Cortex of kidney (tissue), 1 donor: Measurements from ENCODE around the gene ADCY5.
"Not testable (repeated sequence)": the region's sequence is repeated elsewhere in the genome, so short reads cannot be mapped to it uniquely, and the experiment has no call there.

ENCODE experiments used
- DNase-seq: peaks from one replicate; lab custom pipeline; 2025; lab: John Stamatoyannopoulos, UW

Gene ADCY5

DNA sequence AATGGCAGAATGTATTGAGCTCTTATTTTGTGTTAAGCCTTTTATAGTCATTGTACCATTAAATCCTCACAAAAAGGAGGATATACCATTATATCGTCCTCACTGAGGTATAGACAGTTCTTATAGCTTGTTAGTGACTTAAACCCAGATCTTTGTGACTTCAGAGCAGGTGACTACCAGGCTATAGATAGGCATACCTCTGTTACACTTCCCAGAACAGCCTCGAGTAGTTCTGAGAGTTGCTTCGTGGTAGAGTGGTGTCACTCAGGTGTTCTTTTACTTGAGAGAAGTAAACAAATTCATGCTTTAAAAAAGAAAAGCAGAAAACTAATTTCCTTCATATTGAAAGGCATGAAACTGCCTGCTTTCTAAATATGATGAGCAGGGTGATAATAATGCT is 187.2 kb downstream of the ADCY5 start:
- no peak for DNase-seq

DNA sequence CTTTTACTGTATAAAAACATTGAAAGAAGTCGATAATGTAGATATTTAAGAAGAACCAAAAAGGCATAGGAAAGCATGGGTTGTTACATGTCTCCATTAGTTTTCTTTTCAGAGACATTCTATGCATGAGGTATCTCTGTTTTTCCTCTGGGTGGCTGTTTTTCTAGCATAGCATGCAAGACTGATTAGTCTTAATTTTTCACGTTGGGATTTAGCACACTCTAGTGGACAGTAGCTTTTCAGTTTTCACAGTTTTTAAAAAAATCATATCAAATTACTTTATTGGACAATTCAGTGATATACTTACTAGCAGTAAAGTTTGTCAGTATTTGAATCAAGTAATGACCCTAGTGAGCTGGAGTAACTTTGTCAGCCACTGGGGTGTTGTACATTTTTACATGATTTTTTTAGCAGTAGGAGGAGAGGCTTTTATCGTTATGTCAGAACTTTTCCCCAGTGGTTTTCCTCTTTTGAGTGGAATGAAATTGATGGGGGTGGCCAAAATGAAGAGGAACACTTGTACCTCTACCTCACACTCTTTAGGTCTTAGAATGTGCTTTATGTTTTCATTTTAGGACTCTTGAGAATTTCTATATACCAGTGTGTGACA is 190.0 kb downstream of the ADCY5 start:
- no peak for DNase-seq

DNA sequence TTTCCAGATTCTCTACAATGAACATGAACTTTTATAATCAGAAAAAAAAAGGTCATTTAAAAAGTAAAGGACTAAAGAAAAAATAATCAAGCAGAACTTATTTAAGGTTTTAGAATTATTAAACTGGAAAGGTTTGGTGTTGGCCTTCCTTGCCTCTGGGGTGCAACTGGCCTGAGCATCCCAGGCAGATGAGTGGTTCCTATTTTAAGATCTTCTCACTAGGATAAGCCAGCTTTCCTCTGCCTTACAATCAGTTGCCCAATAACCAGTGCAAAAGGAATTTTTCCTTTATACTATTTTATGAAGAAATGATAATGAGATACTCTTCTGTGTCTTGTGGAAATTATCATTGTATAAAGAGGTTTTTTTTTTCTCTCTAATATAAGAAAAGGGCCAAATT is 190.5 kb downstream of the ADCY5 start:
- no peak for DNase-seq

DNA sequence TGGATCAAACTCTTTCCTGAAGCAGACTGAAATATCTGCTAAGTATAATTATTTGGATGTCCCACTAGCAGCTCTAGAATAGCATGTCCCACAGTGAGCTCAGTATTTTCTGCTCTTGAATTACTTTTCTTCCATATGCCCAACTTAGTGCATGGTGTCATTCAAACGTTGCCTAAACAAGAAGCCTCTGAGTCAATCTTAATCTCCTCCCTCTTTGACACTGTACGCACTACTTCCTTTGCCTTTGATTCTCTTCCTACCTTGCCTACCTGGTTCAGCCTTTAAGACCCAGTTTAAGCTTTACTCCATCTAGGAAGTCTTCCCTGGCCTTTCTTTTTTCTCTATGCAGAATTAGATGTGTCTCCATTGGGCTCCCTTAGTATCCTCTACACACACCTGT is 192.6 kb downstream of the ADCY5 start:
- DNase-seq: no peak

DNA sequence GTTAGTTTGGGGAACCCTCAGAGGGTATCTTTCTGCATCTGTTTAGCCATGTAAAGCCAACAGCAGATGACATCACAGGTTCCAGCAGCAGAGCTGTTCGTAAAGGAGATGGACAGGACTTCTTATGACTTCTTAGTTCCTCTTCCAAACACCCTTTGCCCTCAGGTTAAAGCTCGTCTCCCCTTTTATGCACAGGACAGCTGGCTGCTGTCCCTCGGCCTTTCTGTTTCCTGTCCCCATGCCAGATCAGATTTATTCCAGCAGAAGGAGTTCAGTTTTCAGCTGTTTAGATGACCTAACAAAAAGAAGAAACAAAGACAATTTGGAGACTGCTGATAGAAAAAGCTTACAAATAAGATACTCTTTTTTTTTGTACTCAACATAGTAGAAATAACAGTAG is 202.0 kb downstream of the ADCY5 start:
- DNase-seq: no peak

DNA sequence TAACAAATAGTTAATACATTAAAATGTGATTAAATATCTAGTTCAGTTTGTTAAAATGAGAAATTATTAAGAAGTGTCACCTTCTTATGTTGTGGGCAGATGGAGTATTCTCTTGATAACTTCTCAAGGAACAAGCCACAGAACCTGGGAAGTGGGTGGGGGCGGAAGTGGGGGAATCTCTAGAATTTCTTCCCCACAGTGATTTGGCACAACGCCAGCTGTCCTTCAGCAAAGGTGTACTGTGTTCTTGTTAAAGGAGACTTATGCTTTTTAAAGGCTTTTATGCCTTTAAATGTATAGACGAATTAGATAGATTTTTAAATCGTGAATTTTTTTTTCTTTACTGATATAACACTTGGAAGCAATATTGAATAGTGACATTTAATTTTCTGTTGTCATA is 204.8 kb downstream of the ADCY5 start:
- no peak for DNase-seq

DNA sequence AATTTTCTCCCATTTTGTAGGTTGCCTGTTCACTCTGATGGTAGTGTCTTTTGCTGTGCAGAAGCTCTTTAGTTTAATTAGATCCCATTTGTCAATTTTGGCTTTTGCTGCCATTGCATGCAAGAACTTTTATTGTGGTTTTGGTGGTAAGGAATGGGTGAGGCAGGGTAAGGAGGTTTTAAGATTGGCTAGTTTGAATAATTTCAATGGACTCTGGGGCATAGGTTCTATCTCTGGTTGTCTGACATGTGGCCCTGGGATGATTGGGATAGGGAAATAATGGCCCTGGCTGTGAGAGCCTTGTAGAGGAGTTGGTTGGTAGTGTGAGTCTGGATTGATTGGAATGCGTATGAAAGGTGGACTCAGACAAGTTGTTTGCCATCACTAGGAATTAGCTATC is 209.1 kb downstream of the ADCY5 start:
- no peak for DNase-seq

DNA sequence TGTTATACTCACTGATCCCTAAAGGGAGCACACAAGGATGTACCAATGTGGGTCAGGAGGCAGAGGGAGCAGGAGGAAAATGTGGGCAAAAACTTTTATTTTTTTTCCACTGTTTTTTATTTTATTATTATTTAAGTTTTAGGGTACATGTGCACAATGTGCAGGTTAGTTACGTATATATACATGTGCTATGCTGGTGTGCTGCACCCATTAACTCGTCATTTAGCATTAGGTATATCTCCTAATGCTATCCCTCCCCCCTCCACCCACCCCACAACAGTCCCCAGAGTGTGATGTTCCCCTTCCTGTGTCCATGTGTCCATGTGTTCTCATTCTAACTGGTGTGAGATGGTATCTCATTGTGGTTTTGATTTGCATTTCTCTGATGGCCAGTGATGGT is 209.7 kb downstream of the ADCY5 start:
- DNase-seq: not testable (repeated sequence)

DNA sequence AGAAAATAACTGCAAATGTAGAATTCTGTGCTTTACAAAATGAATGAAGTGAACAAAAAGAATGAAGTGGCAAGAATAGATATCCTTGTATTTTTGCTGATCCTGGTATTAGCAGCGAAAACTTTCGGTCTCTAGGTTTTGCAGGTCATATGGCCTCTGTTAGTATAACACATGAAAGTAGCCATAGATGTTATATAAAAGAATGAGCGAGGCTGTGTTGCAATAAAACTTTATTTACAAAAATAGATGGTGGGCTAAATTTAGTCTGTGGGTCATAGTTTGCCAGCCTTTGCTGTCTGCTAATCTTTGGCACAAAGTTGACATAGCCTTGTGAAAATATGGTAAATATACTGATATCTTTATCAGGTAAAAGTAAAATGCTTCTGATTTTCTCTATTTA is 212.0 kb downstream of the ADCY5 start:
- DNase-seq: no peak
